ENCODE data around the gene EVI2A. TPM values are rescaled to one million over a fixed set of nuclear protein-coding genes. Genes with fewer than 3 reads are reported as not detected.
"Not testable (repeated sequence)": the region's sequence is repeated elsewhere in the genome, so short reads cannot be mapped to it uniquely, and the experiment has no call there.

Gene EVI2A
- total and polyA plus RNA-seq, 2 experiments from 2014 or later: 1.3 TPM; not detected in 1

DNA sequence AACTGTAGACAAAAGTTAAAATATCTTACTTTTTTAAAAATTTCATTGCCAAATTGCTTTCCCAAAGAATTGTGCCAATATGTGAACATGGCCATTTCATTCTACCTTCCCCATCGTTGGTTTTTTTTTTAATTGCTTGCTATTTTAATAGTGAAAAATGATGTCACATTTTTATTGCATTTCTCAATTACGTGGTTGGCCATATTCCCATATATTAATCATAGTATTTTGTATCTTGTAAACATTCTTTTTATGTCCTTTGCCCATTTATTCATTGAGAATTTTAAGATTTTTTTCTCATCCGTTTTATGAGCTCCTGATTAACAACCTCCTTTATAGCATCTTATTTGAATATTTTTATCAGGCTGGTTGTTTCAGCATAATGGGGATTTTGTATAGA lies 31.6 kb downstream of the EVI2A start:
- no peak for TF ChIP-seq POLR2AphosphoS5 (IDR thresholded peaks at IDR 0.05; ENCODE audit: low read depth)
- TF ChIP-seq, protein P1, sequence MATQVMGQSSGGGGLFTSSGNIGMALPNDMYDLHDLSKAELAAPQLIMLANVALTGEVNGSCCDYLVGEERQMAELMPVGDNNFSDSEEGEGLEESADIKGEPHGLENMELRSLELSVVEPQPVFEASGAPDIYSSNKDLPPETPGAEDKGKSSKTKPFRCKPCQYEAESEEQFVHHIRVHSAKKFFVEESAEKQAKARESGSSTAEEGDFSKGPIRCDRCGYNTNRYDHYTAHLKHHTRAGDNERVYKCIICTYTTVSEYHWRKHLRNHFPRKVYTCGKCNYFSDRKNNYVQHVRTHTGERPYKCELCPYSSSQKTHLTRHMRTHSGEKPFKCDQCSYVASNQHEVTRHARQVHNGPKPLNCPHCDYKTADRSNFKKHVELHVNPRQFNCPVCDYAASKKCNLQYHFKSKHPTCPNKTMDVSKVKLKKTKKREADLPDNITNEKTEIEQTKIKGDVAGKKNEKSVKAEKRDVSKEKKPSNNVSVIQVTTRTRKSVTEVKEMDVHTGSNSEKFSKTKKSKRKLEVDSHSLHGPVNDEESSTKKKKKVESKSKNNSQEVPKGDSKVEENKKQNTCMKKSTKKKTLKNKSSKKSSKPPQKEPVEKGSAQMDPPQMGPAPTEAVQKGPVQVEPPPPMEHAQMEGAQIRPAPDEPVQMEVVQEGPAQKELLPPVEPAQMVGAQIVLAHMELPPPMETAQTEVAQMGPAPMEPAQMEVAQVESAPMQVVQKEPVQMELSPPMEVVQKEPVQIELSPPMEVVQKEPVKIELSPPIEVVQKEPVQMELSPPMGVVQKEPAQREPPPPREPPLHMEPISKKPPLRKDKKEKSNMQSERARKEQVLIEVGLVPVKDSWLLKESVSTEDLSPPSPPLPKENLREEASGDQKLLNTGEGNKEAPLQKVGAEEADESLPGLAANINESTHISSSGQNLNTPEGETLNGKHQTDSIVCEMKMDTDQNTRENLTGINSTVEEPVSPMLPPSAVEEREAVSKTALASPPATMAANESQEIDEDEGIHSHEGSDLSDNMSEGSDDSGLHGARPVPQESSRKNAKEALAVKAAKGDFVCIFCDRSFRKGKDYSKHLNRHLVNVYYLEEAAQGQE (IDR thresholded peaks at IDR 0.05; ENCODE audit: unreplicated experiment): no peak
- no peak for TF ChIP-seq CREB1 (CRISPR knock-in tag; IDR thresholded peaks at IDR 0.05; ENCODE audit: low read depth)
- TF ChIP-seq CTCF (conservative IDR thresholded peaks at IDR 0.05; ENCODE audit: low read depth in 2 of 2): no peak
- TF ChIP-seq JUNB (IDR thresholded peaks at IDR 0.05; ENCODE audit: unreplicated experiment): no peak
- no peak for TF ChIP-seq NANOG (IDR thresholded peaks at IDR 0.05; ENCODE audit: borderline replicate concordance)
- TF ChIP-seq EZH2 (IDR thresholded peaks at IDR 0.05; ENCODE audit: low read depth, unreplicated experiment): no peak
- no peak for TF ChIP-seq ZNF114 (CRISPR knock-in tag; IDR thresholded peaks at IDR 0.05)
- TF ChIP-seq EZH2phosphoT487 (IDR thresholded peaks at IDR 0.05; ENCODE audit: unreplicated experiment): no peak
- TF ChIP-seq, protein P2, sequence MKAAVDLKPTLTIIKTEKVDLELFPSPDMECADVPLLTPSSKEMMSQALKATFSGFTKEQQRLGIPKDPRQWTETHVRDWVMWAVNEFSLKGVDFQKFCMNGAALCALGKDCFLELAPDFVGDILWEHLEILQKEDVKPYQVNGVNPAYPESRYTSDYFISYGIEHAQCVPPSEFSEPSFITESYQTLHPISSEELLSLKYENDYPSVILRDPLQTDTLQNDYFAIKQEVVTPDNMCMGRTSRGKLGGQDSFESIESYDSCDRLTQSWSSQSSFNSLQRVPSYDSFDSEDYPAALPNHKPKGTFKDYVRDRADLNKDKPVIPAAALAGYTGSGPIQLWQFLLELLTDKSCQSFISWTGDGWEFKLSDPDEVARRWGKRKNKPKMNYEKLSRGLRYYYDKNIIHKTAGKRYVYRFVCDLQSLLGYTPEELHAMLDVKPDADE (IDR thresholded peaks at IDR 0.05): no peak
- H2AFZ ChIP-seq: no peak overlapping the region
- Mint-ChIP-seq H3K27ac (no peak overlapping the region), H3K9me3 (no peaks in the 10 kb centered on the region), H3K36me3 (ENCODE audit: low read depth) (peaks cover 5% of the 10 kb centered on the region; the same call in 1 of the 3 replicates), H3K4me3 (no peak overlapping the region), H3K4me1 (peaks cover 3% of the 10 kb centered on the region; the same call in 1 of the 3 replicates), H3K27me3 (ENCODE audit: insufficient read depth, low read depth, poor library complexity) (no peaks in the 10 kb centered on the region)
- no peaks in the 10 kb centered on the region for H3F3A ChIP-seq (replicated peaks; ENCODE audit: low read depth)
- H3K27me3 ChIP-seq (ENCODE audit: insufficient read depth): no peaks in the 10 kb centered on the region
- no peak overlapping the region for H3K27ac ChIP-seq (ENCODE audit: low read depth)
- no peaks in the 10 kb centered on the region for H3K9me2 ChIP-seq (ENCODE audit: insufficient read depth)
- DNase-seq (ENCODE audit: low spot score) (no peak), ATAC-seq (no peak)
- H3K4me3 ChIP-seq: no peak overlapping the region
- H4K20me1 ChIP-seq (replicated peaks; ENCODE audit: insufficient read depth): no peaks in the 10 kb centered on the region
- no peaks in the 10 kb centered on the region for H3K4me1 ChIP-seq (ENCODE audit: insufficient read depth)
- no peak overlapping the region for H3K4me2 ChIP-seq
- no peaks in the 10 kb centered on the region for H3K36me3 ChIP-seq (ENCODE audit: insufficient read depth)
- H3K79me2 ChIP-seq (replicated peaks; ENCODE audit: insufficient read depth): no peaks in the 10 kb centered on the region

GRCh38 chr17:31287932-31288331 lies 33.5 kb downstream of the EVI2A start:
- H3K9me2 ChIP-seq (ENCODE audit: insufficient read depth); H3K27ac ChIP-seq (ENCODE audit: low read depth); H3K36me3 Mint-ChIP-seq (ENCODE audit: low read depth); H3K27me3 Mint-ChIP-seq (ENCODE audit: insufficient read depth, low read depth, poor library complexity); H2AFZ ChIP-seq; H3K4me3 ChIP-seq; H3K9me3 Mint-ChIP-seq; H3K27me3 ChIP-seq (ENCODE audit: insufficient read depth); H3K36me3 ChIP-seq (ENCODE audit: insufficient read depth); H3K4me3 Mint-ChIP-seq; H3K4me1 ChIP-seq (ENCODE audit: insufficient read depth); H3K4me2 ChIP-seq; DNase-seq (ENCODE audit: low spot score); H3K4me1 Mint-ChIP-seq; H3F3A ChIP-seq (replicated peaks; ENCODE audit: low read depth); H4K20me1 ChIP-seq (replicated peaks; ENCODE audit: insufficient read depth); H3K27ac Mint-ChIP-seq; ATAC-seq; H3K79me2 ChIP-seq (replicated peaks; ENCODE audit: insufficient read depth): not testable (repeated sequence)

Data from GM23338 (cell line).